ENCODE data around the gene BBS12. TPM values are rescaled to one million over a fixed set of nuclear protein-coding genes. Genes with fewer than 3 reads are reported as not detected.
"Not testable (repeated sequence)": the region's sequence is repeated elsewhere in the genome, so short reads cannot be mapped to it uniquely, and the experiment has no call there.

The BBS12 gene
- total and polyA plus RNA-seq, 2 experiments from 2014 or later, result 3.0 to 4.7 TPM

GRCh38 chr4:122784261-122784660, 51.8 kb downstream of the BBS12 start:
- H4K20me1 ChIP-seq (ENCODE audit: insufficient read depth, poor library complexity, severe bottlenecking), result no peaks in the 10 kb centered on the region
- no peaks in the 10 kb centered on the region for H3K9me2 ChIP-seq (replicated peaks; ENCODE audit: insufficient read depth)
- no peaks in the 10 kb centered on the region for H3K9me3 ChIP-seq (ENCODE audit: low read depth)
- H3K4me1 ChIP-seq (ENCODE audit: insufficient read depth), result peaks cover 8% of the 10 kb centered on the region
- no peak for DNase-seq (ENCODE audit: low spot score)
- WGBS (ENCODE audit: low lambda C conversion rate, missing lambda C conversion rate), result 24% methylated on average over 1 of the region's 1 CpG
- H2AFZ ChIP-seq, result no peak overlapping the region
- H3K36me3 ChIP-seq (replicated peaks; ENCODE audit: insufficient read depth, low read depth), result no peaks in the 10 kb centered on the region
- H3K27ac ChIP-seq, result no peak overlapping the region
- H3K4me2 ChIP-seq, result no peak overlapping the region
- H3K27me3 ChIP-seq, result no peaks in the 10 kb centered on the region
- no peaks in the 10 kb centered on the region for H3K79me2 ChIP-seq
- TF ChIP-seq CTCF (IDR thresholded peaks at IDR 0.05; ENCODE audit: poor library complexity) (no peak), EZH2phosphoT487 (IDR thresholded peaks at IDR 0.05; ENCODE audit: low read depth, severe bottlenecking, unreplicated experiment) (no peak), EZH2 (IDR thresholded peaks at IDR 0.05; ENCODE audit: borderline replicate concordance) (no peak)
- H3K4me3 ChIP-seq, result no peak overlapping the region

- Histone ChIP-seq H3K9me2 (replicated peaks; ENCODE audit: insufficient read depth) (no peaks in the 10 kb centered on the region), H3K9me3 (ENCODE audit: low read depth) (no peaks in the 10 kb centered on the region), H3K4me1 (ENCODE audit: insufficient read depth) (peaks cover 8% of the 10 kb centered on the region), H3K79me2 (no peaks in the 10 kb centered on the region), H3K27me3 (no peaks in the 10 kb centered on the region), H3K27ac (no peak overlapping the region), H2AFZ (no peak overlapping the region), H4K20me1 (ENCODE audit: insufficient read depth, poor library complexity, severe bottlenecking) (no peaks in the 10 kb centered on the region), H3K4me2 (no peak overlapping the region), H3K36me3 (replicated peaks; ENCODE audit: insufficient read depth, low read depth) (no peaks in the 10 kb centered on the region), H3K4me3 (no peak overlapping the region)
- no peak for DNase-seq (ENCODE audit: low spot score)
- TF ChIP-seq CTCF (IDR thresholded peaks at IDR 0.05; ENCODE audit: poor library complexity) (no peak), EZH2 (IDR thresholded peaks at IDR 0.05; ENCODE audit: borderline replicate concordance) (no peak), EZH2phosphoT487 (IDR thresholded peaks at IDR 0.05; ENCODE audit: low read depth, severe bottlenecking, unreplicated experiment) (no peak)
- WGBS (ENCODE audit: low lambda C conversion rate, missing lambda C conversion rate), result 96% methylated on average over 2 of the region's 2 CpGs
Measured at GRCh38 chr4:122785099-122785498, 52.6 kb downstream of the BBS12 start.

- H3K27me3 ChIP-seq; H3K9me2 ChIP-seq (replicated peaks; ENCODE audit: insufficient read depth); H3K36me3 ChIP-seq (replicated peaks; ENCODE audit: insufficient read depth, low read depth); H2AFZ ChIP-seq; DNase-seq (ENCODE audit: low spot score); H3K4me1 ChIP-seq (ENCODE audit: insufficient read depth); H3K4me3 ChIP-seq; H3K9me3 ChIP-seq (ENCODE audit: low read depth); H3K4me2 ChIP-seq; H4K20me1 ChIP-seq (ENCODE audit: insufficient read depth, poor library complexity, severe bottlenecking); H3K27ac ChIP-seq; H3K79me2 ChIP-seq: not testable (repeated sequence)
- WGBS (ENCODE audit: low lambda C conversion rate, missing lambda C conversion rate), result 97% methylated on average over 4 of the region's 4 CpGs
Measured at GRCh38 chr4:122786296-122786695, 53.8 kb downstream of the BBS12 start.

GRCh38 chr4:122786920-122787319, 54.4 kb downstream of the BBS12 start:
- not testable (repeated sequence) for H3K36me3 ChIP-seq (replicated peaks; ENCODE audit: insufficient read depth, low read depth); H3K9me2 ChIP-seq (replicated peaks; ENCODE audit: insufficient read depth); H3K27ac ChIP-seq; H3K4me3 ChIP-seq; H2AFZ ChIP-seq; H3K4me2 ChIP-seq; H3K79me2 ChIP-seq; H3K27me3 ChIP-seq; H3K4me1 ChIP-seq (ENCODE audit: insufficient read depth); H4K20me1 ChIP-seq (ENCODE audit: insufficient read depth, poor library complexity, severe bottlenecking); H3K9me3 ChIP-seq (ENCODE audit: low read depth); DNase-seq (ENCODE audit: low spot score)
- 87% methylated on average over 1 of the region's 1 CpG for WGBS (ENCODE audit: low lambda C conversion rate, missing lambda C conversion rate)

- H3K36me3 ChIP-seq (replicated peaks; ENCODE audit: insufficient read depth, low read depth), result no peaks in the 10 kb centered on the region
- no peak overlapping the region for H2AFZ ChIP-seq
- H3K27me3 ChIP-seq, result no peaks in the 10 kb centered on the region
- peaks cover 8% of the 10 kb centered on the region for H3K4me1 ChIP-seq (ENCODE audit: insufficient read depth)
- no peaks in the 10 kb centered on the region for H4K20me1 ChIP-seq (ENCODE audit: insufficient read depth, poor library complexity, severe bottlenecking)
- DNase-seq (ENCODE audit: low spot score), result no peak
- H3K9me3 ChIP-seq (ENCODE audit: low read depth), result no peaks in the 10 kb centered on the region
- WGBS (ENCODE audit: low lambda C conversion rate, missing lambda C conversion rate), result 68% methylated on average over 1 of the region's 1 CpG
- TF ChIP-seq CTCF (IDR thresholded peaks at IDR 0.05; ENCODE audit: poor library complexity) (no peak), EZH2 (IDR thresholded peaks at IDR 0.05; ENCODE audit: borderline replicate concordance) (no peak), EZH2phosphoT487 (IDR thresholded peaks at IDR 0.05; ENCODE audit: low read depth, severe bottlenecking, unreplicated experiment) (no peak)
- no peak overlapping the region for H3K27ac ChIP-seq
- no peaks in the 10 kb centered on the region for H3K79me2 ChIP-seq
- H3K9me2 ChIP-seq (replicated peaks; ENCODE audit: insufficient read depth), result no peaks in the 10 kb centered on the region
- no peak overlapping the region for H3K4me2 ChIP-seq
- no peak overlapping the region for H3K4me3 ChIP-seq
Measured at GRCh38 chr4:122787940-122788339, 55.4 kb downstream of the BBS12 start.
